ENCODE results near the gene STRN3. TPM values are rescaled to one million over a fixed set of nuclear protein-coding genes. Genes with fewer than 3 reads are reported as not detected.
"Not testable (repeated sequence)": the region's sequence is repeated elsewhere in the genome, so short reads cannot be mapped to it uniquely, and the experiment has no call there.

Gene STRN3, protein sequence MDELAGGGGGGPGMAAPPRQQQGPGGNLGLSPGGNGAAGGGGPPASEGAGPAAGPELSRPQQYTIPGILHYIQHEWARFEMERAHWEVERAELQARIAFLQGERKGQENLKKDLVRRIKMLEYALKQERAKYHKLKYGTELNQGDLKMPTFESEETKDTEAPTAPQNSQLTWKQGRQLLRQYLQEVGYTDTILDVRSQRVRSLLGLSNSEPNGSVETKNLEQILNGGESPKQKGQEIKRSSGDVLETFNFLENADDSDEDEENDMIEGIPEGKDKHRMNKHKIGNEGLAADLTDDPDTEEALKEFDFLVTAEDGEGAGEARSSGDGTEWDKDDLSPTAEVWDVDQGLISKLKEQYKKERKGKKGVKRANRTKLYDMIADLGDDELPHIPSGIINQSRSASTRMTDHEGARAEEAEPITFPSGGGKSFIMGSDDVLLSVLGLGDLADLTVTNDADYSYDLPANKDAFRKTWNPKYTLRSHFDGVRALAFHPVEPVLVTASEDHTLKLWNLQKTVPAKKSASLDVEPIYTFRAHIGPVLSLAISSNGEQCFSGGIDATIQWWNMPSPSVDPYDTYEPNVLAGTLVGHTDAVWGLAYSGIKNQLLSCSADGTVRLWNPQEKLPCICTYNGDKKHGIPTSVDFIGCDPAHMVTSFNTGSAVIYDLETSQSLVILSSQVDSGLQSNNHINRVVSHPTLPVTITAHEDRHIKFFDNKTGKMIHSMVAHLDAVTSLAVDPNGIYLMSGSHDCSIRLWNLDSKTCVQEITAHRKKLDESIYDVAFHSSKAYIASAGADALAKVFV
- 10 to 100 TPM; 39.9 to 50.5 (median 44.3) TPM for polyA plus RNA-seq (ENCODE audit: insufficient read length in 3 of 3)
- long read RNA-seq, donor 1, partial matches to known transcripts = 0 of 12 reads
- long read RNA-seq, donor 1, other reads (novel, unspliced or antisense) = 11 of 12 reads
- long read RNA-seq, donor 2, partial matches to known transcripts = 0 of 2 reads
- long read RNA-seq, donor 2, other reads (novel, unspliced or antisense) = 0 of 2 reads
- long read RNA-seq, donor 3, partial matches to known transcripts = 0 of 1 reads
- long read RNA-seq, donor 3, other reads (novel, unspliced or antisense) = 0 of 1 reads
- long read RNA-seq, donor 4, partial matches to known transcripts = 0 of 11 reads
- long read RNA-seq, donor 4, other reads (novel, unspliced or antisense) = 10 of 11 reads
- long read RNA-seq, donor 5 = 0 reads
- long read RNA-seq, donor 6, partial matches to known transcripts = 0 of 1 reads
- long read RNA-seq, donor 6, other reads (novel, unspliced or antisense) = 0 of 1 reads
- long read RNA-seq, donor 7, partial matches to known transcripts = 15 of 26 reads
- long read RNA-seq, donor 7, other reads (novel, unspliced or antisense) = 9 of 26 reads
- long read RNA-seq, donor 8 = 0 reads
- long read RNA-seq, donor 9, partial matches to known transcripts = 0 of 3 reads
- long read RNA-seq, donor 9, other reads (novel, unspliced or antisense) = 0 of 3 reads
- long read RNA-seq, donor 10, partial matches to known transcripts = 0 of 1 reads
- long read RNA-seq, donor 10, other reads (novel, unspliced or antisense) = 0 of 1 reads
- long read RNA-seq, donor 11, partial matches to known transcripts = 5 of 6 reads
- long read RNA-seq, donor 11, other reads (novel, unspliced or antisense) = 0 of 6 reads
- long read RNA-seq, donor 12, partial matches to known transcripts = 0 of 1 reads
- long read RNA-seq, donor 12, other reads (novel, unspliced or antisense) = 0 of 1 reads
- long read RNA-seq, donor 13 = 0 reads
- long read RNA-seq, donor 14 = 0 reads
- long read RNA-seq, donor 15 = 0 reads
- long read RNA-seq, donor 16, partial matches to known transcripts = 0 of 1 reads
- long read RNA-seq, donor 16, other reads (novel, unspliced or antisense) = 0 of 1 reads

DNA sequence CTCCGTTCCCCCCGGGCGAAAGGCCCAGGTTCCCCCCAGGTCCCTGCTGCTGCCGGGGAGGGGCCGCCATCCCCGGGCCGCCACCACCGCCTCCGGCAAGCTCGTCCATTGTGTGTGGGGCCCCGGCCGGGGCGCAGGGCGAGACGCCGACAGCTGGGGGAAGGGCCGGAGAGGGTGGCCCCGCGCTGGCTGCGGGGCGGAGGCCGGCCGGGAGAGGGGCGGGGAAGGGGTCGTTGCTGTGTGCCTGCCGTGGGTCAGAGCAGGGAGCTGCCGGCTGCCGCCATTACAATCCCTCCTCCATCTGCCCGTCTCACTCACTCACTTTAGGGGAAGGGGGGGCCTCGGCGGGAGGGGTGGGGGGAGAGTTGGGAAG is at the start of gene STRN3:
TSS of gene STRN3 (minus strand) at position 303 of the 373 bp plus-strand sequence. CDS start at position 109, 194 bp downstream.
- no peak for DNase-seq

- DNase-seq = no peak
These were observed 49.0 kb upstream of the STRN3 start for GRCh38 chr14:31075144-31075543.

GRCh38 chr14:31071151-31071550 is 45.0 kb upstream of the STRN3 start:
- DNase-seq = no peak

DNA sequence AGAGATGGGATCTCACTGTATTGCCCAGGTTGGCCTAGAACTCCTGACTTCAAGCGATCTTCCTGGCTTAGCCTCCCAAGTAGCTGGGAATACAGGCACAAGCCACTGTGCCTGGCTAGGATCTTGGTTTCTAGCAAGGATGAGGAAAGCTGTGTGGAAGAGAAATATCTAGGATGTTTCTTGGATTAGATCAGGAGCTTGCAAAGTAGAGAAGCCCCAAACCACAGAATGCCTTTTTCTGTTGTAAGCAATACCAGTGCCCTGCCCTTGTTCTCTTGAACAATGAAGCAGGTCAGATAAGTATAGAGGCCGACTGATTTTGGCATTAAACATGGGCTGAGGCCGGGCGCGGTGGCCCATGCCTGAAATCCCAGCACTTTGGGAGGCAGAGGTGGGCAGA is 44.3 kb upstream of the STRN3 start:
- DNase-seq = no peak

DNA sequence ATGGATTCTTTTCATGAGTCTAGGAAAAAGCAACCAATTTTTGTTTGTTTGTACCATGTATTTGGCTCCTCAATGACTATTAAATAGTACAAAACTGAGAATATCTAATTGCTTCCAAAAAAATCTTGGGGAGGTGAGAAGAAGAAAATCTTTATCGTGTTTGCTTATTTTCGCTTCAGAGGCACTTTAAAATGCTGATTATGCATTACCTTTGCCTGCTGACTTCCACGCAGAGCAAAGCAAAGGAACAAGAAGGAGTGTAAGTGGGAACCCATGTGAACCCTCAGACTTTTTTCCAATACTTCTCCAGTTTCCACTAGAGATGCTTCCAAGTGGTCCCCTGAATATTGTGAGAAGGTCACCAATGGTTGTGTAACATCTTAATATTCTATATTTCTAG is 43.2 kb upstream of the STRN3 start:
- DNase-seq = no peak

DNA sequence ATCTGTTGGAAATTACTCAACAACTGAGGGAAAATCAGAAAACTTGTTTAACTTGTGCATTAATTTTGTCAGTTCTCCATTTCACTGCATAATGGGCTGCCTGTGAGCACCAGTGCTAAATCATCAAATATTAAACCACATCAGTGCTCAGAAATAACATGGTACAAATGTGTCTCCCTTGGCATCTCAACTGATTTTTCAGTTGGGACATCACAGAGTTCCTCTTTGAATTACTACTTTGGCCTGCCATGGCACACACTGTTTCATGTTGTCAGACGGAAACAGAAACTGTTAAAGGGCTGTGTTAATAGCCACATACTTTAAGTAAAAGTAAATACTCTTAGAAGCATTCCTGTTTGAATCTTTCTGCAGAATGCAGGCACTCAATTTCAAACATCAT is 42.1 kb upstream of the STRN3 start:
- DNase-seq = no peak

DNA sequence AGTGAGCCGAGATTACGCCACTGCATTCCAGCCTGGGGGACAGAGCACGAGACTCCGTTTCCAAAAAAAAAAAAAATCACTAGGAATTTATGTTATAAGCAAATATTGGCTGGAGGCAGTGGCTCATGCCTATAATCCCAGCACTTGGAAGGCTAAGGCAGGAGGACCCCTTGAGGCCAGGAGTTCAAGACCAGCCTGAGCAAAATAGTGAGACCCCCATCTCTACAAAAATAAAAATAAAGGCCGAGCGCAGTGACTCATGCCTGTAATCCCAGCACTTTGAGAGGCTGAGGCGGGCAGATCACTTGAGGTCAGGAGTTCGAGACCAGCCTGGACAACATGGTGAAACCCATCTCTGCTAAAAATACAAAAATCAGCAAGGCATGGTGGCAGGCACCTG is 36.7 kb upstream of the STRN3 start:
- DNase-seq = not testable (repeated sequence)

DNA sequence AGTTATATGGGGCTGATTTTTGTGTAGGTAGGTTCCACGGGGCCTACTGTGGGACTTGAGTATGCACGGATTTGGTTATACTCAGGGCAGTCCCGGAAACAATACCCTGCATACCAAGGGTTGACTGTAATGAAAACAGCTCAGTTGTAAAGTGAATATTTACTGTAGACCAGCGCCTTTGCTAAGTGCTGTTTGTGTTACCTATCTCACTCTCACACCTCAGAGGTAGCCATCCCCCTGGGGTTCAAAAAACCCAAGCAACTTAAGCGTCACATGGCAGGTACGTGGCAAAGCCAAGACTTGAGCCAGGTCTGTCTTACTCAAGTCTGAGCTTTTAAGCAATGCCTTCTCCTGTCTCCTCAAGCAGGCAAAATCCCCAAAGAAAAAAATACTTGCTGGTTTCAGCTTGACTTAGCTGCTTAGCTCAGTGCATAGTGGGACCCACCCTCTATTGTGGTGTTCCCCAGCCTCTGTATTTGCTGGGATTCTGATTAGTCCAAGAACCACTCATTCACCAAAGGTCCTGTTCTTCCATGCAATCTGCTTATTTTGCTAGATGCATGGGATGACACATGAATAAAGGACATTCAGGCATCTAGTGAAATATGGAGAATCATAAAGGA is 34.2 kb upstream of the STRN3 start:
- no peak for DNase-seq

GRCh38 chr14:31059152-31059924 is 33.2 kb upstream of the STRN3 start:
- DNase-seq = peak; percentile 17

- DNase-seq = no peak
These were observed 31.7 kb upstream of the STRN3 start for GRCh38 chr14:31057701-31058364.

DNA sequence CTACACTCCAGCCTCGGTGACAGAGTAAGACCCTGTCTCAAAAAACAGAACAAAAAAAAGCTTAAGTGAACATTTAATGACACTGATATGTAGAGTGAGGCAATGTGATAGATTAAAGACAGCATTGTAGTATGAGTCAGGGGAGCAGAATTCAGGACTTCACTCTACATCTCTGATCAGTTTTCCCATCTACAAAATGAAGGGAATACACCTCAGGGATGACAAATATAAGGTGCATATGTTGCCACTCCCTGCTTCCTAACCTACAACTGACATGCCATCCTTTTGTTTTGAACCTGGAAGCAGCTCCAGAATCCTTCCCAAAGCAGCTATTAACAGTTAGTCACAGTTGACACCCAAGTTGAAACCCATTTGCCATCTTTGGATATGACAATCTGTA is 30.9 kb upstream of the STRN3 start:
- DNase-seq = no peak

- not testable (repeated sequence) for DNase-seq
These were observed 26.9 kb upstream of the STRN3 start for GRCh38 chr14:31052905-31053586.

- DNase-seq = no peak
These were observed 25.3 kb upstream of the STRN3 start for GRCh38 chr14:31051511-31051910.

GRCh38 chr14:31051023-31051422 is 24.8 kb upstream of the STRN3 start:
- no peak for DNase-seq

DNA sequence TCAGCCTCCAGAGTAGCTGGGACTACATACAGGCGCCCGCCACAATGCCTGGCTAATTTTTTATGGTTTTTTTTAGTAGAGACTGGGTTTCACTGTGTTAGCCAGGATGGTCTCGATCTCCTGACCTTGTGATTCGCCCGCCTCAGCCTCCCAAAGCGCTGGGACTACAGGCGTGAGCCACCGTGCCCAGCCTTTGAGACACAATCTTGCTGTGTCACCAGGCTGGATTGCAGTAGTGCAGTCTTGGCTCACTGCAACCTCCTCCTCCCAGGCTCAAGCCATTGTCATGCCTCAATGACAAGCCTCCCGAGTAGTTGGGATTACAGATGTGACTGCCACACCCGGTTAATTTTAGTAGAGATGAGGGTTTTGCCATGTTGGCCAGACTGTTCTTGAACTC is 21.3 kb upstream of the STRN3 start:
- no peak for DNase-seq

DNA sequence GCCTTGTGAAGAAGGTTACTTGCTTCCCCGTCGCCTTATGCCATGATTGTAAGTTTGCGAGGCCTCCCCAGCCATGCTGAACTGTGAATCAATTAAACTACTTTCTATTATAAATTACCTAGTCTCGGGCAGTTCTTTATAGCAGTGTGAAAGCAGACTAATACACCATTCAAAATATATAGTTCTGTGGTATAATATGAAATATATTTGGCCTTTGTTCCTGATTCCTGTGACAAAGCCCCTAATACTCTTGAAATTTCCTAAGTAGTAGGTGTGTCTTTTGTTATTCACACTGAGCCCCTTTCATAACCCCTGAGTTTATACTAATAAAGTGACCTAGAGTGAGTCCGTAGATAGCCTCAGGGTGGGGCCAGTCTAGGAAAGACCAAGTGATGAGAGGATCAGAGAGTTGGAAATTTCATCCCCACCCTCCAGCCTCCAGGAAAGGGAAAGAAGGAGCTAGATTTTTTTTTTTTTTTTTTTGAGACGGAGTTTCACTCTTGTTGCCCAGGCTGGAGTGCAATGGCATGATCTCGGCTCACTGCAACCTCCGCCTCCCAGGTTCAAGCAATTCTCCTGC is 19.4 kb upstream of the STRN3 start:
- no peak for DNase-seq

DNA sequence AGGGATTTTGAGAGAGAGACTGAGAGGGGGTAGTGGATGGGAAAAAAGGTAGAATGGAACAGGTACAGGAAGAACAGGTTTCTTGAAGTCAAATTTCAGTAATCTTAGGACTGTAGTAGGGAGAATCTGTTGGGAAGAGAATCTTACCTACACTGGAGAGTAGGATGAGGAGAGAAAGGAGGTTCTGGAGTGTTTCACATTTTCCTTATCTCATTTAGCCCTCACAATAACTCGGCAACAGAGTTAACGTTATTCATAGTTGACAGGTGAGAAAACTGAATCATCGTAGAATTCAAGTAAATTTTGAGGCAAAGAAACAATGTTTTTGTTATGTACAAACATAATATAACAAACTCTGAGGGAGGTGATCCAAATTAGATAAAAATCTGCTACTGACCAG is 17.2 kb upstream of the STRN3 start:
- no peak for DNase-seq

DNA sequence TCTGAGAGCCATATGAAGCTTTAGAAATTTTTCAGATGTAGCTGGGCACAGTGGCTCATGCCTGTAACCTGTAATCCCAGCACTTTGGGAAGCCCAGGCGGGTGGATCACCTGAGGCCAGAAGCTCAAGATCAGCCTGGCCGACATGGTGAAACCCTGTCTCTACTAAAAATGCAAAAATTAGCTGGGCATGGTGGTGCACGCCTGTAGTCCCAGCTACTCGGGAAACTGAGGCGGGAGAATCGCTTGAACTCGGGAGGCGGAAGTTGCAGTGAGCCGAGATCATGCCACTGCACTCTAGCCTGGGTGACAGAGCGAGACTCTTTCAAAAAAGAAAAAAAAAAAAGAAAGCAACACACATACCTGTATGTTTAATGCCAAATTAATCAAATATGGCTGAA is 16.7 kb upstream of the STRN3 start:
- DNase-seq = not testable (repeated sequence)
